ENCODE measurements around the gene EMP2. TPM values are rescaled to one million over a fixed set of nuclear protein-coding genes. Genes with fewer than 3 reads are reported as not detected.

EMP2 gene
- total and polyA plus RNA-seq, 7 donors, result 8.0 to 25.4 (median 12.8) TPM

DNA sequence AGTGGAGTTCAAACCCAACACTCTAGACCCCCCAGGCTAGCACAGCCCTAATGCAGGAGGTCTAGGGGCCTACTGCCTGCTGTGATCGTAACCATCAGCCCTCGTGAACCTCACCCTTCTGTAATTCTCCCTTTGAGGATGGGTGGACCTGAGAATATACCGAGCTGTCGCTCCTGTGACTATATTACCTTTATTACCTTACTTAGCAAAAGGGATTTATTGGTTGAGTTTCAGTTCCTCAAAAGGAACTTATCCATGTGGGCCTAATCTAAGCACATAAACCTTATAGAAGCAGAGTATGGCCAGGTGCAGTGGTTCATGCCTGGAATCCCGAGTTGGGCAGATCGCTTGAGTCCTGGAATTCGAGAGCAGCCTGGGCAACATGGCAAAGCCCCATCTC lies 19.2 kb upstream of the EMP2 start:
- 90 to 93% (median 92%) methylated on average over 7 of the region's 7 CpGs for WGBS, 3 donors

DNA sequence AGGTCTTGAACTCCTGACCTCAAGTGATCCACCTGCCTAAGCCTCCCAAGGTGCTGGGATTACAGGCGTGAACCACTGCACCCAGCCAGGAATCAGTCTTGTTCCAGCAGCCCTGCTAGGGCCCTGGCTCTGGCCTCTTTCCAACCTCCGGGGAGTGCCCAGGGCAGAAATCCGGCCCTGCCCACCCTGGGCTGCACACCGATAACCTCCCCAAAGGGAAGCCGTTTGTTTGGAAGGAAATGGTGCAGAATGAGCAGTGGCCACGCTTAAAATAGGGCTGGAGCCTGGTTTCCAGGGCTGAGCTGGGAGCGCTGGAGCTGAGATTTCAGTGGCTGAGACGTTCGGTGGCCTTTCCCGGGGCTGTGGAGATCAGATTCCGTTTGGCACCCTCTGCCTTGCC lies 17.8 kb upstream of the EMP2 start:
- 22 to 28% (median 24%) methylated on average over 11 of the region's 11 CpGs for whole genome bisulfite sequencing, 3 donors
- intact Hi-C loops (cut with DNase I), result no loop called here
- Histone ChIP-seq H3K27me3 (ENCODE audit: insufficient read depth in 3 of 3, low read length in 2 of 3) (peaks cover 0 to 2% (median 0%) of the 10 kb centered on the region in 3 donors), H3K4me3 (no peak overlapping the region), H3K4me1 (peaks cover 6% of the 10 kb centered on the region), H3K9me3 (no peaks in the 10 kb centered on the region), H3K27ac (no peak overlapping the region), H3K36me3 (ENCODE audit: insufficient read depth in 1 of 2, low read depth in 1 of 2) (no peaks in the 10 kb centered on the region)
- peak in 2 of 4 donors; percentile 43 to 56 for ATAC-seq
- TF ChIP-seq CTCF (IDR thresholded peaks at IDR 0.05), result no peak
- DNase-seq, result peak in 1 of 2 donors; percentile 63

More for the DNA sequence above, 19.2 kb upstream of the EMP2 start:
- peaks cover 6% of the 10 kb centered on the region for H3K4me1 ChIP-seq
- H3K27ac ChIP-seq, result no peak overlapping the region
- ATAC-seq (no peak), DNase-seq (no peak)
- H3K4me3 ChIP-seq, result no peak overlapping the region
- peaks cover 0 to 2% (median 0%) of the 10 kb centered on the region in 3 donors for H3K27me3 ChIP-seq (ENCODE audit: insufficient read depth in 3 of 3, low read length in 2 of 3)
- H3K36me3 ChIP-seq (ENCODE audit: insufficient read depth in 1 of 2, low read depth in 1 of 2), result no peaks in the 10 kb centered on the region
- TF ChIP-seq CTCF (IDR thresholded peaks at IDR 0.05), result no peak
- no peaks in the 10 kb centered on the region for H3K9me3 ChIP-seq
- intact Hi-C loops (cut with DNase I), result no loop called here

DNA sequence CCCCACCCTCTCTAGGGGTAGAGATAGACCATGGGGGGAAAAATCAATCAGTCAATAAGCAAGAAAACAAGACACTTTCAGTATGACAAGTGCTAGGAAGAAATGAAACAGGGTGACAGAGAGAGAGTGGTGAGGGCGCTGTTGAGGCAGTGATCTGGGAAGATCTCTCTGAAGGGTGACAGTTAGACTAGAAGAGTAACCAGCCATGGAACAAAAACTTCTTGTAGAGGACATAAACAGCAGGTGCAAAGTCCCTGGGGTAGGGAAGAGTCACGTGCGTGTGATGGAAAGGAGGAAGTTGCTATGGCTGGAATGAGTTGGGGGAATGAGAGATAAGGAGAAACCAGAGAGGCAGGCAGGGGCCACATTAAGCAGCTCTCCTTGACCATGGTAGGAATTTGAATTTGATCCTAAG lies 16.8 kb upstream of the EMP2 start:
- no peak for DNase-seq
- Histone ChIP-seq H3K27ac (no peak overlapping the region), H3K4me3 (no peak overlapping the region), H3K4me1 (peaks cover 6% of the 10 kb centered on the region), H3K9me3 (no peaks in the 10 kb centered on the region), H3K27me3 (ENCODE audit: insufficient read depth in 3 of 3, low read length in 2 of 3) (peaks cover 0 to 2% (median 0%) of the 10 kb centered on the region in 3 donors), H3K36me3 (ENCODE audit: insufficient read depth in 1 of 2, low read depth in 1 of 2) (no peaks in the 10 kb centered on the region)
- TF ChIP-seq CTCF (IDR thresholded peaks at IDR 0.05), result no peak
- ATAC-seq, result no peak
- WGBS, 3 donors, result 42 to 61% (median 52%) methylated on average over 3 of the region's 3 CpGs
- intact Hi-C loops (cut with DNase I), result no loop called here

DNA sequence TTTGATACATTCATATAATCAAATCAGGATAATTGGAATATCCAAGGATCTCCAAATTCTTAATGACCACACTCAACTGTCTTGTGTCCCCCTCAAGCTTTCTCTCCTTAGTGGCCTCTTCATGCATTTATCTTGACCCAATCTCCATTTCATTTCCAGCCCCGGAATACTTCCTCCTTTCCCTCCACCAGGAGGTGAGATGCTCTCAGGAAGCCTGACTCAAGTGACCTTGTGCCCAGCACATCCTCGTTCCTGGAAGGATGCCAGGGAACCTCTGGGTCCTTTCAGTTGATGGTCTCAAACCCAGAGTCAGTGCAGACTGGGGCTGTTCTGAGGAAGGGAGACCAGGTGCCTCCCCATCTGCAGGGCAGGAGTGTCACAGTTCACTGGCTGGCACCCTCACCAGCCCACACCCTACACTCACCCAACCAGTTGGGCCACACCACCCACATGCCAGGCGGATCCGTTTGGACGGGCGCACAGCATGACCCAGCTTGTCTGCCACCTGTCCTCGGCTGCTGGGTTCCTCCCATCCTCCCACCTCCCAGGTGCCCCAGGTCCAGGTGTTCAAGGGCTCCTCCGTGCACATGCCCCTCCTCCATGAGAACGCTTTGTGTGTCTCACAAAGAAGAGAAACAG lies 14.0 kb upstream of the EMP2 start:
- H3K36me3 ChIP-seq (ENCODE audit: insufficient read depth in 1 of 2, low read depth in 1 of 2), result no peaks in the 10 kb centered on the region
- no peak overlapping the region for H3K27ac ChIP-seq
- no peak for TF ChIP-seq CTCF (IDR thresholded peaks at IDR 0.05)
- ATAC-seq (no peak), DNase-seq (no peak)
- 61 to 63% (median 62%) methylated on average over 9 of the region's 9 CpGs for WGBS, 3 donors
- intact Hi-C loops (cut with DNase I), result no loop called here
- H3K4me3 ChIP-seq, result no peak overlapping the region
- H3K27me3 ChIP-seq (ENCODE audit: insufficient read depth in 3 of 3, low read length in 2 of 3), result peaks cover 0 to 2% (median 0%) of the 10 kb centered on the region in 3 donors
- H3K9me3 ChIP-seq, result no peaks in the 10 kb centered on the region
- H3K4me1 ChIP-seq, result peaks cover 6% of the 10 kb centered on the region

GRCh38 chr16:10592611-10593010 lies 12.2 kb upstream of the EMP2 start:
- 77 to 86% (median 81%) methylated on average over 1 of the region's 1 CpG for WGBS, 3 donors
- Histone ChIP-seq H3K9me3 (no peaks in the 10 kb centered on the region), H3K27me3 (ENCODE audit: insufficient read depth in 3 of 3, low read length in 2 of 3) (peaks cover 0 to 2% (median 0%) of the 10 kb centered on the region in 3 donors), H3K4me3 (no peak overlapping the region), H3K36me3 (ENCODE audit: insufficient read depth in 1 of 2, low read depth in 1 of 2) (no peaks in the 10 kb centered on the region), H3K4me1 (no peaks in the 10 kb centered on the region), H3K27ac (no peak overlapping the region)
- ATAC-seq (no peak), DNase-seq (no peak)
- intact Hi-C loops (cut with DNase I), result no loop called here
- TF ChIP-seq CTCF (IDR thresholded peaks at IDR 0.05), result no peak
